Fibroblast of skin of left biceps (primary cell): ENCODE data around the gene MAX.
"Not testable (repeated sequence)": the region's sequence is repeated elsewhere in the genome, so short reads cannot be mapped to it uniquely, and the experiment has no call there.

Experiments
- DNase-seq, 2 experiments: peaks; one replicate each; pipeline ENCODE4 v3.0.0-alpha.2; 2013; ENCODE audit warnings: low read depth in 2 of 2

The MAX gene

DNA sequence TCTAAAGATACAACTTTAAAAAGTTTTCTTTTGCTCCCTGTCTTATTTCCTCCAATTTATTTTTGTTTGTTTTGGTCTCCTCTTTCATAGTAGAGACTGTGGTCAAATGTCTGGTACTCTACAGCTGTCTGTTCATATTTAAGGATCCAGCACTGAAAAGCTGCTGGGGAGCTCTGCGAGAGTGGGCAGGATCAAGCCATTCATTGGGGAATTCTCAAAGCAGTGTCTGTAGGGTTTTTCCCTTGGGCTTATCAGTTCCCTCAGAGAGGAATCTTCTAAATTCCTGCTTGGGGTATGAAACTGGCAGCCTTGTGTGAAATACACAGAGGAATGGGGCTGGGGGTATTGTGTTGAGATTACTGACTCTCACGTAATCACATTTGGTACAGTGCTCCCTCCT lies 63.4 kb downstream of the MAX start:
- DNase-seq: no peak

DNA sequence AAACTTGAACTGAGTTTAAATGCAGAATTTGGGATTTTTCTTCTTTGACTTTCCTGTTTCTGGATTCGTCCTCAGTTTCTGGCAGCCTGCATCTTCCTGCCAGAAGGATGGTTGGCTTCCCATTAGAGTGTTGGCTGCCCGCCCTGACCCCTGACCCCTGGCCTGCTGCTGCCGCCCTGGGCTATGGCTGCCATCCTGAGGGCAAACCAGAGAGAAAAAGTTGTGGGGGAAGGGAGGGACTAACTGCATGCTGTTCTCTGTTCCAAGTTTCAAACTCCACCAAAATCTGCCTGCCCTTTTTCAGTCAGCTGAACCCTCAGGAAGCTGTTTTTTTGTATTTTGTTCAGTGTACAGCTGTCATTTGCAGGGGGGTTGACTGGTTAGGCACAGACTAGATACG lies 67.3 kb downstream of the MAX start:
- DNase-seq: no peak

DNA sequence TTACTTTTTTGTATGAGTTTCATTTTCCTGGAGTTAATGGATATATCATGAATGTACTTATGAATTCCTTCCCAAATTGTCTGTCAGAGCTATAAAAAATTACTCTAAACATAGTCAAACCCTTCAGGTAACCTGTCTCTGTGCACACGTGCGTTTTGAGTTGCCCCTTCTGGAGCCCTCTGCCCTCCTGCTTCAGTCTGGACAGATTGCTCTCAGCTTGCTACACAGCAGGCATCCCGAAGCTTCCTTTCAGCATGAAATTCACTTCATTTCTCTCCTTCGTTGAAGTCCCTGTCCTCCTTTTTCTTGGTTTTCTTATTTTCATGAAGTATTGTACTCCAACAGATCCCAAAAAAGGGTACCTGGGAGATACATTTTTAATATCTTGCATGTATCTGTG lies 68.3 kb downstream of the MAX start:
- no peak for DNase-seq

DNA sequence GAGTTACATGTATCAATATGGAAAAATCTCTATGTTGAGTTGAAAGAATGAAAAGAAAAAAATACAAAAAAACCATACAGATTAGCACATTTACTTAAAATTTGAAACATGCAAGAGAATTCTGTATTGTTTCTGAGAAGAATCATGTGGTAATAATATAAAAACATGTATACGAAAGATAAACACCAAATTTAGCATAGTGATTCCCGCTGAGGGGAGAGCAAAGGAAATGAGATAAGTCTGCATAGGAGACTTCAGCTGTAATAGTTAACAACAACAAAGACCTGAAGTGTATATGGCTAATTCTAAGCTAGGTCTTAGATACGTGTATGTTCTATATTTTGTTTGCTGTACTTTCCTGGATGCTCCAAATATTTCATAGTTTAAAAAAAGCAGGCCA lies 69.1 kb downstream of the MAX start:
- DNase-seq: no peak

DNA sequence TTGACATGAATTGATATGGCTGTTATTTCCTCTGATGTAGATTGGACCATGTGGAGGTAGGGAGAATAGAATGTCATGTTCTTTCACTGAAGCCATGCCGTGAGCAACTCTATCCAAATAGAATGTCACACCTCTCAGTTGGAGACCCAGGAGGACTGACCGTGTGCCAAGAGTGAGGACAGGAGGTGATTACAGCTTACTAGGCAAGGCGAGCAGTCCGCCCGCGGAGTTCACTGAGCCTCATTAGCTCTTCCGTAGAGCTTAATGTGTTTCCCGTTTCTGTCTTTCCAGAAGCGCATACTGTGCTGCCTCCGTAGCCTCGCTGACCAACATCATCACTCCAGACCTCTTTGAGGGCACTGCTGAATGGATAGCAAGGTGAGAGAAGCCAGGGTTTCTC lies 70.0 kb downstream of the MAX start:
- no peak for DNase-seq

DNA sequence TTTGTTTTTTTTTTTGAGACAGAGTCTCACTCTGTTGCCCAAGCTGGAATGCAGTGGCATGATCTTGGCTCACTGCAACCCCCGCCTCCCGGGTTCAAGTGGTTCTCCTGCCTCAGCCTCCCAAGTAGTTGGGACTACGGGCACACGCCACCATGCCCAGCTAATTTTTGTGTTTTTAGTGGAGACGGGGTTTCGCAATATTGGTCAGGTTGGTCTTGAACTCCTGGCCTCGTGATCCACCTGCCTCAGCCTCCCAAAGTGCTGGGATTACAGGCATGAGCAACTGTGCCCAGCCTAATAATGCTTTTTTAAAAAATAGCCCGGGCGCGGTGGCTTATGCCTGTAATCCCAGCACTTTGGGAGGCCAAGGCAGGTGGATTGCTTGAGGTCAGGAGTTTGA lies 71.0 kb downstream of the MAX start:
- not testable (repeated sequence) for DNase-seq

DNA sequence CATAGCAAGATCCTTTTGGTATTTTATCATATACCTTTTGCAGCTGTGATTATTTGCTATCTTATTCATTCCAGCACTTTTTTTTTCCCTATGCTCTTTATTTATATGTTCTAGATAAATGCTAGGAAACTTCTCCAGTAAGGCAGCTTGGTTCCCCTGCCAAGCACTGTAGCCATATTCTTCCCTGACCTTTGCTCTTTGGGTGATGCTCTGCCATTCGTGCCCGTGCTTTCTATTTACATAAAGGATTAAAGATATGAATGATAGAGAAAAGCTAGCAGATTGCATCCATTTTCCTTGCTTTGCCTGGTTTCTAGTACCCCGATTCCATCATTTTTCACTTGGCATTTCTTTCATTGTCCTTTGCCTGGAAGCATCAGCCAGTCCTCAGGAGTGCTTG lies 73.4 kb downstream of the MAX start:
- DNase-seq: no peak

DNA sequence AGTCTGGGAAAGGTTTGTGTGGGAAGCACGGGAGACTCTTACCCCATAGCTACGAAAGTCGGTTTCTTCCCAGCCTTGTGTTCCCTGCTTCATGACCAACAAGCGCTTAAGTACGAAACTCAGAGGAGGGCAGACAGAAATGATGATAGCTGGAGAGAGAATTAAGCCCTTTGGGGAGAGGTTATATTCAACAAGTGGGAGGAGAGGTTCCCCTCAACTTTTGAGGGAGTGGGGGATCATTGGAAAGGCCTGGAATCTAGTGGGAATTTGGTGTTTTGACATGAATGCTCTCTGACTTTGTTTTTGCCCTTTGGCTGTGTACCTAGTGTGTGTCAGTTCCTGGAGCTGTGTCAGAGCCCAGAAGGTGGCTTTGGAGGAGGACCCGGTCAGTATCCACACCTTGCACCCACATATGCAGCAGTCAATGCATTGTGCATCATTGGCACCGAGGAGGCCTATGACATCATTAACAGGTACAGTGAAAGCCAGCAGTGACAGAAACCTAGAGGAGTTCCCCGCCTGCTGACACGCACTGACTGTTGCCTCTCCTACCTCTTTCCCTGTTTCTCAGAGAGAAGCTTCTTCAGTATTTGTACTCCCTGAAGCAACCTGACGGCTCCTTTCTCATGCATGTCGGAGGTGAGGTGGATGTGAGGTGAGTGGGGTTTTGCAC lies 75.1 kb downstream of the MAX start:
- no peak for DNase-seq

DNA sequence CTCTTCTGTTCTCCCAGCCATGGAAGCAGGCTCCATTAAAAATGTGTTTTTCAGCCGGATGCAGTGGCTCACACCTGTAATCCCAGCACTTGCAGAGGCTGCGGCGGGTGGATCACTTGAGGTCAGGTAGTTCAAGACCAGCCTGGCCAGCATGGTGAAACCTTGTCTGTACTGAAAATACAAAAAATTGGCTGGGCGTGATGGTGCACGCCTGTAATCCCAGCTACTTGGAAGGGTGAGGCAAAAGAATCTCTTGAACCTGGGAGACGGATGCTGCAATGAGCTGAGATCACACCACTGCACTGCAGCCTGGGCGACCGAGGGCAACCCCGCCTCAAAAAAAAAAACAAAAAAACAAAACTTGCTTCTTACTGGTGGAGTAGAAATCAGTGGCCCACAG lies 75.8 kb downstream of the MAX start:
- DNase-seq: no peak

DNA sequence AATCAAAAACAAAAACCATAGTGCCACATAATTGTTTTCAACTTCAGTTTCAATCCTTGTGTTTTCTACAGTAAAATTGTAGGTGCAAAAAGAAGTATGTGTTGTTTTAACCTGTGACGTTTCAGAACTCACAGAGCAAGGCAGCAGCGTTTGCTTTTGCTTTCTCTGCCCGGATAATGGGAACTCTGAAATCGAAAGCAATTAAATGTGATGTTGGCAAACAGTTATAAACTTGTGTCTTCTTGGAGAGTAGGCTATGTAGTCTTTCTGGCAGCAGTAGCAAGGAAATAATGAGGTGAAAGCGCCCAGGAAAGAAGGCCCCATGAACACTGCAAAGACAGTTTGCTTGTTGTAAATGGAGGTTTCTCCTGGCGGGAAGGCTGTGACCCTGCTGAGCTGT lies 76.5 kb downstream of the MAX start:
- DNase-seq: no peak
